Measurements from ENCODE around the gene SSH2.

SSH2 gene

DNA sequence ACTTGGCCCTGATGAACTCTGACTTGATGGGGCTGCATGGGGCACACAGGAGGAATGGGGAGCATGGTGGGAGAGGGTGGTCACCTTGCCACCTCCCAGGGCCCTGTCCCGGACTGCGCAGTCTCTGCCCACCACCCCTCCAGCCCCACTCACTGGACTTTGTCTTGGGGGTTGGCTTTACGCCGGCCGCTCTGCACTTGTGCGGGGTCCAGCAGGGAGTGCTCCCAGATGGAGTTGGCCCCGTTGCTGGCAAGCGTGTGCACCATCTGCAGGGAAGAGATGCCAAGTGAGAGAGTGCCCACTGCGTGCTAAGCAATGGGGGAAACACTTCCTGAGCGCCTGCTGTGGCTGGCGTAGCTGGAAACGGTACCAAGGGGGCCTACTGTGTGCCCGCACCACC lies 347.3 kb downstream of the SSH2 start:
- no peak for DNase-seq (ENCODE audit: low read depth)
- H3K4me3 ChIP-seq (ENCODE audit: low read depth, low read length): no peak overlapping the region
- TF ChIP-seq, protein P1, sequence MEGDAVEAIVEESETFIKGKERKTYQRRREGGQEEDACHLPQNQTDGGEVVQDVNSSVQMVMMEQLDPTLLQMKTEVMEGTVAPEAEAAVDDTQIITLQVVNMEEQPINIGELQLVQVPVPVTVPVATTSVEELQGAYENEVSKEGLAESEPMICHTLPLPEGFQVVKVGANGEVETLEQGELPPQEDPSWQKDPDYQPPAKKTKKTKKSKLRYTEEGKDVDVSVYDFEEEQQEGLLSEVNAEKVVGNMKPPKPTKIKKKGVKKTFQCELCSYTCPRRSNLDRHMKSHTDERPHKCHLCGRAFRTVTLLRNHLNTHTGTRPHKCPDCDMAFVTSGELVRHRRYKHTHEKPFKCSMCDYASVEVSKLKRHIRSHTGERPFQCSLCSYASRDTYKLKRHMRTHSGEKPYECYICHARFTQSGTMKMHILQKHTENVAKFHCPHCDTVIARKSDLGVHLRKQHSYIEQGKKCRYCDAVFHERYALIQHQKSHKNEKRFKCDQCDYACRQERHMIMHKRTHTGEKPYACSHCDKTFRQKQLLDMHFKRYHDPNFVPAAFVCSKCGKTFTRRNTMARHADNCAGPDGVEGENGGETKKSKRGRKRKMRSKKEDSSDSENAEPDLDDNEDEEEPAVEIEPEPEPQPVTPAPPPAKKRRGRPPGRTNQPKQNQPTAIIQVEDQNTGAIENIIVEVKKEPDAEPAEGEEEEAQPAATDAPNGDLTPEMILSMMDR (conservative IDR thresholded peaks at IDR 0.05; ENCODE audit: low read depth, low read length): no peak

DNA sequence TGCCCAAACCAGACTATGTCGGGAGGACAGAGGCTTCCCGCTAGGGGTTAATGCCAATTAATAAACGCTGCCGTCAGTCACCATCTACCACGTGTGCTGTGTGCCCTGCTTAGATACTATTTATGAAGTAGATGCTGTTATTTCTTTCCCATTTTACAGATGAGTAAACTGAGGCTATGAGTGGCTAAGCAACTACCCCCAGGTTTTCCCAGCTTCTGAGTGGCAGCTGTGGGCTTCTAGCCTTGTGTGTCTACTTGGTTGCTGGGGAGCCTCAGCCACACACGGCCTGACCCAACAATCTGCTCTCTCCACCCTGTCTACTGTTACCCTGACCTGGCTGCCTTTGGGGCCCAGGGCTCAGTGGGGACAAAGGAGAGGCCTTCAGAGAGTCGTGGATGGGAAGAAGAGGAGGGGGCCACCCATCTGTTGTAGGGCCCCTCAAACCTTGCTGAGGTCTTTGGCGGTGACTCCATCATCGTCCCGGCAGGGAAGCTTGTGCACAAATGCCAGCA lies 347.7 kb downstream of the SSH2 start:
- no peak overlapping the region for H3K4me3 ChIP-seq (ENCODE audit: low read depth, low read length)

DNA sequence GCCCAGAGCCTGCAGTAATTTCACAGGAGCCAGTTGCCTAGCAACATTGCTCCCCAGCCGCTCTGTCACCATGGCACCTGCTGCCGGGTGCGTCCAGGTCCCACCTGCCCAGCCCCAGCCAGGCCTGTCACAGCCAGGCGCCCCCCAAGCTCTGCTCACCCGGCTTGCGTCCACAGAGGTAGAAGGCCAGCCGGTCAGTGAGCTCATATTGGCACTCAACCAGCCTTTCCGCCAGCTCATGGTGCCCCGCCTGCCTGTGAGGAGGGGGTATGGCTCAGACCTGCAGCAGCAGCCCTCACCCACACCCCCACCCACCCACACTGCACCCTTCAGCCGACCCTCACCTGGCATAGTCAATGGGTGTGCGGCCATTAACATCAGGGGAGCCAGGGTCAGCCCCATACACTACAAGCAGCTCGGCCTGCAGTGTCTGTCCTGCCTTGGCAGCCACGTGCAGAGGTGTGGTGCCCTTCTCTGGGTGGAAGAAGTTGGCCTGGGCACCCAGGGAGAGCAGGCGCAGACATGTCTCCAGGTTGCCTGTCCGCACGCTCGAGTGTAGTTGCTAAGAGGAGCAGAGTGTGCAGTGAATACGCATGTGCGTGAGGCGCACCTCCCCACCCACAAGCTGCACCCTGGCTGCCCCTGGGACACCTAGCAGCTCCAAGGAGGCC lies 348.3 kb downstream of the SSH2 start:
- DNase-seq (ENCODE audit: low read depth): no peak
- TF ChIP-seq, protein P1 (conservative IDR thresholded peaks at IDR 0.05; ENCODE audit: low read depth, low read length): no peak
- no peak overlapping the region for H3K4me3 ChIP-seq (ENCODE audit: low read depth, low read length)

More for the DNA sequence above, 347.7 kb downstream of the SSH2 start:
- DNase-seq (ENCODE audit: low read depth): no peak
- TF ChIP-seq, protein P1 (conservative IDR thresholded peaks at IDR 0.05; ENCODE audit: low read depth, low read length): no peak

DNA sequence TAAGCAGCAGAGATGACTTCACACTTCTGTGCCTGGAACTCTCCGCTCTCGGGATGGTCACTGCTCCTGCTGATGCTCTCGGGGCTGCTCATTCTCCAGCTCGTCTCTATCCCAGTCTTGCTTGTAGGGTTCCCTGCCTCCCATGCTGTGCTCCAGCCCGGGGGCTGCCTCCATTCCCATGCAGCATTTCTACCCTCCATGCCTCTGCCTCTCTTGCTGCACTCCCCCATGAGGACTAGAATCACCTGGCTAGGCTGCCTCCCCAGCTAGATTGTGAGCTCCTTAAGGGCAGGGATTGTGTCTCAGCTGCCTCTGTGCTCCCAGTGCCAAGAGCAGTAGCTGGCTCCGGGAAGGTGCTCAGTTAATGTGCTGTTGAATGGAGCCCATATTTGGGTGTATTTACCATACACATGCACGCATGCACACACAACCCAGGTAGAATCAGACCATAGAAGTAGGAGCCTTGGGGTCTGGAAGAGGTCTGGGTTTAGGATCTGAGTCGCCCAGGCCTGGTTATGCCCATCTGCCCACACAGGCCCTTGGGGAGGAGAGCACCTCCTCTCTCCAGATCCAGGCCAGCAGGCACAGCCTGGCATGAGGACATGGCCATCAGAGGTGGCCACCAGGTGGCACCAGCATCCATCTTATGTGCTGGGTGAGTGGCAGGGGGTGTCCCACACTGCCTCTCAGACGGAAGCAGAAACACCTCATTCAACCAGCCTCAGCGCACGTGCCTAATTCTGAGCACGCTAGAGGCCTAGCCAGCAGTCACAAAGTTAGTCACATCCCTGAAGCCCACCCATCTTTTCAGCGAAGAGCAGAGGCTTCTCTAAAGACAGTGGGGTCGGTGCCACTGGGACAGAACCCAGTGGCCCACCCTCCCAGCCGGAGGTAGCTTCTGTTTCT lies 349.9 kb downstream of the SSH2 start:
- DNase-seq (ENCODE audit: low read depth): peak; percentile 84
- TF ChIP-seq, protein P1 (conservative IDR thresholded peaks at IDR 0.05; ENCODE audit: low read depth, low read length): peak; percentile 87
- H3K4me3 ChIP-seq (ENCODE audit: low read depth, low read length): no peak overlapping the region

DNA sequence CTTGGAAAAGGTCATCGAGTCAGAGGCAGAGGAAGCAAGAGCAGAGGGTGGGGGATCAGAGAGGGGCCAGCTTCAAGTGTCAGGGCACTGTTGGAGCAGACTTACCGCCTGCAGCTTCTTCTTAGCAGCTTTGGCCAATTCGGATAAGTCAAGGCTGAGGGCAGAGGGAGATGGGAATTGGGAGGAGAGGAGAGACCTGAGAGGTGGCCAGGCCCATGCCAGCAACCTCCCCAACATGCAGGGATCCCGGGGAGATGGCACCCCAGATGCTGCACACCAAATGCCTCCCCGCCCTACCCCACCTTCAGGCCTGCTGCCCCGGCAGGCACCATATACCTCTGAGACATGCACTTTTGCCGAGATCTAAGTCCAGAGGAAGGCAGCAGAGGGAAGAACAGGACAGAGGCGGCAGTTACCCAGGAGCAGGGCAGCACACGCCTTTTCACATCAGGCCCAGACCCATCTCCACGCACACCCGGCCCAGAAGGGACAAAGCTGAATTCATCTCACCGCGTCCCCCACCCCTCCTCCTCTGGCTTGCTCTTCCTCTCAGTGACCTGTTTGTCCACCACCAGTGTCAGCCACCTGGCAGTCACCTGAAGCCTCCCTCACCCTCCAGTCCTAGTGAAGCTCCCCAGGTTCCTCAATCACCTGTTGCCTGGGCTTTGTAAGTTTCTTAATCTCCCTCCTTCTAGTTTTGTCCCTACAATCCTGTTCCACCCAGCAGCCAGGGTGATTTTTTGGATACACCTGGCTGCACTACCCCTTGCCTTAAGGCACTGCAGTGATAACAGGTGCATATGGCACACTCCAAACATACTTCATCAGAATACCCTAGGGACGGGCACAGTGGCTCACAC lies 351.2 kb downstream of the SSH2 start:
- DNase-seq (ENCODE audit: low read depth): no peak
- TF ChIP-seq, protein P1 (conservative IDR thresholded peaks at IDR 0.05; ENCODE audit: low read depth, low read length): no peak
- H3K4me3 ChIP-seq (ENCODE audit: low read depth, low read length): no peak overlapping the region

DNA sequence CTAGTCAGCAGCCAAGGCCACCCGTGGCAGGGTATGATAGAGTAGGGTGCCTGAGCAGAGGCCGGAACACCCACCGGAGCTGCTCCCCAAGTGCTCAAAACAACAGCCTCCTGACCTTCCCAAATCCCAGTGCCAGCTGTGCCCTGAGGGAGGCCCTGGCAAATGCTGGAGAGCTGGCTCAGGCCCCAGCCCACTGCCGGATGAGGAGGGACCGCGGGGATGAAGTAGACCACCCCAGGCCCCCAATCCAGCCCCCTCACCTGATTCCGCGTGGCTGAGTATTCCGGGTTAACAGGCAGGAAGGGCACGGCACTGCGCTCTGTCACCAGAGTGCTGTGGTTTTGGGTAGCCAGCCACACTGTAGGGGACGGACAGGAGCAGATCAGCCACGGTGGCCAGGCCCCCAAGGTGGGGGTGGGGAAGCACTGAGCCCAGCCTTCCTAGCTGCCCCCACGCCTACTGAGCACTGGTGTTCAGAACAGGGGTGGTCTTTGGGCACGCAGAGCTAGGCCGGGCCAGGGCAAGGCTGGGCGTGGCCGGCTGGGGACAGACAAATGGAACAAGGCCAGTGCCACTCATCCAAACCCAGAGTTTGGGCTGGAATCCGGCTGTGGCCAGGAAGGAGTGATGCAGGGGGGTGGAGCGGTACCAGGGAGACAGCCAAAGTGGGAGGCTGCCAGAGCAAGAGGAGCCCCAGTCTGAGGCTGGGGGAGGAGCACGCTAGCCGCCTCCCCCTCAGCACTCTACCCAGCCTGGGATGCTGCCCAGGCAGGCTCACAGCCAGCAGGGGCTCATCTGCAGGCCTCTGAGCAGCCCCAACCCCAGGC lies 352.4 kb downstream of the SSH2 start:
- DNase-seq (ENCODE audit: low read depth): no peak
- no peak overlapping the region for H3K4me3 ChIP-seq (ENCODE audit: low read depth, low read length)

More for the DNA sequence above, 352.4 kb downstream of the SSH2 start:
- TF ChIP-seq, protein P1 (conservative IDR thresholded peaks at IDR 0.05; ENCODE audit: low read depth, low read length): no peak

Data from choroid plexus epithelial cell (primary cell).